HUDEP-2 (cell line): ENCODE results near the gene RPRD1B.

ENCODE experiments used
- DNase-seq, 76 experiments: peaks; one replicate each; lab custom pipeline; 2025; ENCODE audit not compliant: unreplicated experiment in 76 of 76; lab: John Stamatoyannopoulos, UW

Gene RPRD1B

DNA sequence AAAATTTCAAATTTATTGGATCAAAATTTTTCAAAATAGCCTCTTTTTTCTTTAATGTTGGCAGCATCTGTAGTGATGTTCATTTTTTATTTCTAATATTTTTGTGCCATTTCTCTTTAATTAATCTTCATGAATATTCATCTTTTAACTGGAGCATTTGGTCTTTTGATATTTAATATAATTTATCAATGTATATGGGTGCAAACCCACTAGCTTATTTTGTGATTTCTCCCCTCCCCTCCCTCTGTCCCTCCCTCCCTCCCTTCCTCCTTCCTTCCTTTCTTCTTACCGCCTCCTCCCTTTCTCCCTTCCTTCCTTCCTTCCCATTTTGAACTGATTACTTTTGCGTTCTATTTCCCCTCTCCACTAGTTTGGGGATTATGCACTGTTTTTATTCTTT is 82.3 kb downstream of the RPRD1B start:
- no peak for DNase-seq

DNA sequence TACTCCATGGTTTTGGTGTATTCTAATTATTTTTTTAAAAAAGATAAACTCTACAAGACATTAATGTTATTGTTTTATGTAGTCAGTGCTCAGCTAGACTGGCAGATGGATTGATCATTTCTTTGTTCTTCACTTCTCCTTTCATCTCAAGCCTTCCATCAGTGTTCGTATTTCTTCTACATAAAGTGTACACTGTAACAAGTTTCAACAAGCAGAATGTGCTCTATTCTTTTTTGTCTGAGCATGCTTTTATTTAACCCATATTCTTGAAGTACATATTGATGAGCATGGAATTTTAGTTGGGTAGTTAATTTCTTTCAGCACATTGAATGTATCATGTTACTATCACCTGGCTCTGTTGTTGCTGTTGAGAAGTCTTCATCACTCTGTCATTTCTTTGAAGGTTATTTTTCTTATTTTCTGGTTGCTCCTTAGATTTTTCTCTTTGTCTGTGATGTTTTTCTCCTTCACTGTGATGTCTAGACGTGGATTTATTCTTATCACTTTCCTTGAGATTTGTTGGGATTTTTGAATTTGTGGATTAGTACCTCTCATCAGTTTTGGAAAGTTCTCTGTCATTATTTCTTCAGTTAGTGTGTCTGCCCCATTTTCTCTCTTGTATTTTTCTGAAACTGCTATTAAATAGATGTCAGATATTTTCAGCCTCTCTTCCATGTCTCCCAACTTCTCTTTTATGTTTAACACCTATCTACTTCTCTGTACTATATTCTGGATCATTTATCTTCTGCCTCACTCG is 83.0 kb downstream of the RPRD1B start:
- DNase-seq: no peak

DNA sequence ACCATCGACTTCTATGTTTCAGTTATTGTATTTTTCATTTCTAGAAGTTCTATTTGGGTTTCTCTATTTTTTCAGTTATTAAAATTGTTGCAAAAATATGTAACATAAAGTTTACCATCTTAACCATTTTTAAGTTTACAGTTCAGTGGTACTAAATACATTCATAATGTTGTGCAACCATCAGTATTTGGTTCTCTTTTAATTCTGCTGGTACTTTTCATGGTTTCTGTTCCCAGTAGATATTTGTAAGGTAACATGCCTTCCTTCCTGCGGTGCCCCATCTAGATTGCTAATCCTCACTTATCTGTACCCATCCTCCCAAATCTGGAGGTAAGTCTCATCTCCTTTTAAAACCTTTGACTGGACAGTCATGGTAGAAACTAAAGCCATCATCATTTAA is 83.7 kb downstream of the RPRD1B start:
- no peak for DNase-seq

DNA sequence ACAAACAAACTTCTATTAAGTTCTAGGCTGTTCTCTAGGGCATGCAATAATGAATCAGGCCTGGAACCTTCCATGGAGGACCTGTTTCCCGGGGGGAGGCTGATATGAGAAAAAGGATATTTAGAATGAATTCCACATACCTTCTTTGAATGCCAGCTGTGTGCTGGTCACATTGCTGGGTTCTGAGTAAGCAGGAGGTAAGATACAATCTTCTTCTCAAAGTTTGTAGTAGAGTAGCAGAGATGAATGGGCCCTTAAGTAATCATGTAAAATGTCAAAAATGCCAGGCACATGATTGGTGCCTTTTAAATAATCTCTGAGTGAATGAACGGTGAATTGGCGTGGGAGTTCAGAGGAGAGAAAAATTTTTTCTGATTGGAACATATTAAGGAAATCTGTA is 84.1 kb downstream of the RPRD1B start:
- DNase-seq: no peak

DNA sequence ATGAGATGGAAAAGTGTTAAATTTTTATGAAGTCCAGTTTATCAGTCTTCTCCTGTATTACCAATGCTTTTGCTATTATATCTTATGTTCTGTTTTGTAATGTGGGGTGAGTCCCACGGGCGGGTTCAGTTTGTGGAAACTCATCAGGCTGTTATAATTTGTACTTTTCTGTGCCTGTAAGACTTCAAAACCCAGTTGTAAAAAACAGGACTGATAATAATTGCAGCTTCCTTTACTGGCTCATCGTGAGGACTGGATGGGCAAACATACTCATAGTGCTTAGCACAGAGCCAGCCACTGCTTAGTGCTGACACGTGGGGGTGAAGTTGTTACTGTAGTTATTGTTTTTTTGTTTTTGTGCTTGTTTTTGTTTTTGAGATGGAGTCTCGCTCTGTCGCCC is 85.9 kb downstream of the RPRD1B start:
- no peak for DNase-seq

DNA sequence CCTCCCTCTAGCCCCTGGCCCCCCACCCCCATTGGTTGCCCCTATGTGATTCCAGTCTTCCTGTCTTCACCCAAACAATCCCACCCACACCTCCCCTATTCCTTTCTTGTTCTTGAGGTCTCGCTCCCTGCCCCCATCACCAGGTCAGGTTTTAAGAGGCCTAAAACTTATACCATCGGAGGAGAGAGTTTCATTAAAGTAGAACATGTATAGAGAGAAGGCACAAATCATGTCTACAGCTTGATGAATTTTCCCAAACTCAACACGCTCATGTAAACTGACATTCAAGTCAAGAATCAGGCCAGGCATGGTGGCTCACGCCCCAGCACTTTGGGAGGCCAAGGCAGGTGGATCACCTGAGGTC is 87.1 kb downstream of the RPRD1B start:
- DNase-seq: no peak

DNA sequence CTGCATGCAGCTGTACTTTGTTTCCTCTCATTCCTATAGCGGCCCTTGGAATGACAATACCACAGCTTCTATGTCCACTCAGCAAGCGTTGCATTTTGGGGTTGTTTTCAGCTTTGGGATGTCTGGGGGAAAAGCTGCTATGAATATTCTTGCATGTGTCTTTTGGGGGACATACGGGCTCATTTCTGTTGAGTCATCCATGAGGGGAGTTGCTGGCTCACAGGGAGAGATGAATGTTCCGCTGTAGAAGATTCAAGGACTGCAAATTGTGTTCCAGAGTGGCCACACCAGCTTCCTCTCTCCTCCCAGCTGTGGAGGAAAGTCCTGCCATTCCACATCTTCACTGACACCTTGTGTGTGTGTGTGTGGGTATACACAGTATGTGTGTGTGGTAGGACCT is 88.2 kb downstream of the RPRD1B start:
- no peak for DNase-seq

DNA sequence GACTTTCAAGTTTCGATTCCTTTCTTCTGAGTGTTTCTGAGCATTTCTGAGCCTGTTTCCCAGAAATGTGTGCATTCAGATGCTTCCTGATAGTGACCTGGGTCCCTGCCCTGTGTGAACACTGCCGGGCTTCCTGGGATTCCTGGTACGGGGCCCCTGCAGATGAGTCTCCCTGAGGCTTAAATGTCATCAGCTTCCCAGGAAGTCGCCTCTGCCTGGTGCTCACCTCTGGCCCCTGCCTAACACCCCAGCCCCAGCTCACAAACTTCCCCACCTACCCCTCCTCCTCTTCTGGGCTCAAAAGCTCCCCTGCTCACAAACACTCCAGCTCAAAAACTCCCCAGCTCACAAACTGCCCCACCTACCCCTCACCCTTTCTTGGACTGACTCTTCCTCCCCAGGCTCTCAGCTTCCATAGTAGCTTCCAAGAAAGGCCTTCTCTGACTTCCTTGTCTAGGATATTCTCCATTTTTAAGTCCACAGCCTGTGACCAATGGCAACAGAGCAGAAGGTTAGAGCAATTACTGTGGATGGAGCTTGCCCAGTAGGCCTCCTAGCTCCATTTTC is 89.6 kb downstream of the RPRD1B start:
- peak in 9 of 76 experiments; percentile 4 to 28 (median 17) for DNase-seq

DNA sequence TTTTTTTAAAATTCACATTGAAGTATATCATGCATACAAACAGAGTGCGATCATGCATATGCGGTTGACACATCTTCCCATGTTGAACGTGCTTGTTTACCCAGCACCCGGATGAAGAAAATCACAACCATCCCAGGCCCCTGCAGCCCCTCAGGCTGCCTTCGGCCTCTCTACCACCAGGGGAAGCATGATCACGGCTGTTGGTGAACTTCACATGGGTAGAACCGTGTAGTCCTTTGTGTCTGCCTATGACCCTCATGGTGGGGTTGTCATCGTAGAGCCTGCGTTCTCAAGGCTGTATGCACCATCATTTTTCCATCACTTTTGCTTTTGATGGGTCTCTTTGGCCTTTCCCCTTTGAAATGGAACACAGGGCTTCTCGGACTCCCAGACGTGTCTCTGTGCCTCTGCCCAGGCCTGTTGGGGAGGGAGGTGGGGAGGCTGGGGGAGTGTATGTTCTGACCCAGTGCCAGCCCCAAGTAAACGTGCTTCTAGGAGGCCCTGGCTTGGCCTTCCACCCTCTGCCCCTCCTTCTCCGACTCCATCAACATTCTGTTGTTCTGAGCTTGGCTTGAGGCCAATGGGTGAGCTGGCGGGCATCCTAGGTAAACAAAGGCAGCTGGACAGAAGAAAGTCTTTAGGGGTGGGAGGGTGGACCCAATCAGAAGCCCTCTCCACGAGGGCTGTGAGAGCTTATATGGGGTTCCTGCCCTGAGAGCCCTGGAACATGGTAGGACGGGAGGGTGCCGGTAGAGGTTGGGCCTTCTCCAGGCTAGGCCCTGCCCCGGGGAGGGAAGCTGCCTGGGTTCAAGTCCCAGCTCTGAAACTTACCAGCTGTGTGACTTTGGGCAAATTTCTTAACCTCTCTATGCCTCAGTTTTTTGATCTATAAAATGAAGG is 91.9 kb downstream of the RPRD1B start:
- DNase-seq: no peak

DNA sequence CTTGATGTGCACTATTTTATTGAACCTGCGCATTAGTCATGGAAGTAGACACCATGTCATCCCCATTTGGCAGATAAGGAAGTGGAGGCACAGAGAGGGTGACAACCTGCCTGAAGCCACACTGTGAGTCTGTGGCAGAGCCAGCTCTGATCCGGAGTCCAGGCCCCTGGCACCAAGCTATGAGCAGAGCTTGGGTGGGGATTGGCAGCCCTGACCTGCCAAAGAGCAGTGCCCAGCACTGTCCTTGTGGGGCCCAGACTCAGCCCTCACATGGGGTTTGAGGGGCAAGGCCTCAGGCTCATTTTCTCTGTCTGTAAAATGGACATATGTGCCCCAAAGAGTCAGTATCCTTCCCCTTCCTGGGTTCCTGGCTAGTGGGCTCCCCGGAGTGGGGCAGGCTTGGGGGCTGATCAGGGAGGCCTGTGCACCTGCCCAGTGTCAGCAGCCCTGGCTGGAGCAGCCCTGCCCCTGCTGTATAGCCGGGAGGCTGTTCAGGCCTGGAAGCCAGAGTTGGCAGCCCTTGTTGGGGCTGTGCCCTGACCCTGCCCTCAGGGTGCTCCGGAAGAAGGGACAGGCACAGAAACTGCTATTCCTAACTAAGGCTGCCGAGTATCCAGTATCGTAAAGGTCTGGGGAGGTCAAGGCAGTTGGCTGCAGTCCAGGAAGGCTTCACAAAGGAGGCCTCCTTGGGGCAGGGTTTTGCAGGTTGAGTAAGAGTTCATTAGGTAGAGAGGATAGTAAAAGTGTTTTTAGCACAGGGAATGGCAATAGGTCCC is 92.8 kb downstream of the RPRD1B start:
- DNase-seq: no peak

DNA sequence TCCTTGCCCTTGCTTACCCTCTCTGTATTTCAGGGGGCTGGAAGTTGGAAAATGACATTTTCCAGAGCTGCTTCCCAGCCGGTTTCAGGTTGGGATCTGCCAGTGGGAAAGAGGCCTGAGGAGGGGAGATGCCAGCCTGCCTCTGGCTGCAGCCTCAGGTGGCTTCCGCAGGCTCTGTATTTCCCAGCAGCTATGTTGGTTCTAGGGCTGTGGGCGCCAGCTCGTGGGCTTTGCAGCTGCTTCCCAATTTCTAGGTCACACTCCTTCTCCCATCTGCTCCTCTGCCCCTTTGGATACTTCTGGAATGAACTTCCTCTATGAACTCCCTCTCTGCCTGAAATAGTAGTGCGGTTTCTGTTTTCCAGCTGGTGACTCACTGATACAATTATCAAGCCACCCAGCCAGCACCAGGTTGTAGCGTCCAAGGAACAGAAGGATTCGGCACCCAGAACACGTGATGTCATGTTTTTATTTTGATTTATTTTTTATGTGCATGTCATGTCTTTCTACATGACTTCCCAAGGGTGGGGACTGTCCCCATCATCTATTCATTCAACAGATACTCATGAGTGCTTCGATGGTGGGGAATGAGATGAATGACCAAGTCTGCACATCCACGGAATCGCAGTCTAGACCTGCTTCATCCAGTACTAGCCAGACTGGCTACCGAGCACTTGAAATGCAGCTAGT is 93.5 kb downstream of the RPRD1B start:
- DNase-seq: peak in 4 of 76 experiments; percentile 7 to 30 (median 26)

DNA sequence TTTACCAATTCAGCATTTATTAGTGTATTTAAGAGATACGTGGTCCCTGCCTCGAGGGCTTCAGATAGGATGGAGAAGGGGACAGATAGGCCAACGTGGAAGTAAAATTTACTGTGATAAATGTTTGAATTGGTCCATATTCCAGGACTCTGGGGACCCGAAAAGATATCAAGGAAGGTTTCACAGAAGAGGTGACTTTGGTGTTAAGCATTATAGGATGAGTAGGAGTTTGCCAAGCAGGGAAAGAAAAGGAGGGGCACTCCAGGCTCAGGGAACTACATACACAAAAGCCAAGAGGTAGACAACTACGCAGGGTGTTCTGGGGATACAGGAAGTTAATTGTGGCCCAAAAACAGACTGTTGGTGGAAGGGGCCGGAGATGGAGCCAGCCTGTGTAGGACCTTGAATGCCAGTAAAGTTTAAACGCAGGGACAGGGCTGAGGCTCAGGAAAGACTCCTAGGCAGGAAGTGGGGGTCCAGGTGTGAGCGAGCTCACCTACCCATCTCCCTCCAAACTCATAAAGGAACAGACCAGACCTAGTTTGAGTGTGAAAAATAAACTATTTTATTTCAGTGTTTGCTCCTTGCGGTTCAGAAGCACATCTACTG is 94.5 kb downstream of the RPRD1B start:
- DNase-seq: no peak

DNA sequence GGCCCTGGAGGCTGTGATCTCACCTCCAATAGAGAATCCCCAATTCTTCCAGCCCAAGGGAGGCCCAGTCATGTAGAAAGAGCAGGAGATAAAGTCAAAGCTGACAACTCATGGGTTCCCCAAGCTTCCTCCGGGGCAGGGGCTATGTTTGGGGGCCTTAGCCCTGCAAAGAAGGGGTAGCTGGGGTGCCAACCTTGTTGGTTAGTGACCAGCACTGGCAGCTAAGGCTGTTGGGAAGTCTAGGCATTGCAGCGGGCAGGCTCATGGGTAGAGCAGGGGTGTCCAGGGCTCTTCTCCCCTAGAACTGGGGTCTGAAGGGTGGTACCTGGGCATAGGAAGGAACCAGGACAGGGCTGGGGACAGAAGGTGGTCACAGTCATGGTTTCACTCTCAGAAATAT is 95.1 kb downstream of the RPRD1B start:
- DNase-seq: no peak

DNA sequence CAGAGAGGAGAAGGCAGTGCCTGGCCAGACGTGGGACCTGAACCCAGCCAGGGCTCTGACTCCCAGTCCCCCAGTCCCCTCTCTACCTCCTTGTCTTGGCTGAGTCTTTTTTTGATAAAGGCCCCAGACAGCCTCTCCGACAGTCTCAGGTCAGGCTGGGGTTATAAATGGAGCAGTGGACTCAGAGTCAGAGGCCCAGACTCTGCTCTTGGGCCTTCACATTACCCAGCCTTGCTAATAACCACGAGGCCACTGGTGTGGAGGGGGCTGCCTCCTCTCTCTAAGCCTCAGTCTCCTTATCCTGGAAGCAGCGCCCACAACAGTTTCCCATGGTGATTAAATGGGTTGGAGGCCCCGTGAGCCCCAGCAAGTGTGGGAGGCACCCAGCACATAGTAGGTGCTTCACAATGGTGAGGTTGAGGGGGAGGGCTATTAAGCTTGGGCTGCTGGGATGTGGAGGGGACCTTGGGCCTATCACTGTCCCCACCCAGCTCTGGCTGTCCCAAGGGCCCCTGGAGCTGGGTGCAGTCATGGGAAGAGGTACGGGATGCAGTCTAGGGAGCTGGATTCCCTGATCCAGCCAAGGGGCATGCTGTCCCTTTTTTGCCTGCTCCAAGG is 95.8 kb downstream of the RPRD1B start:
- DNase-seq: no peak

DNA sequence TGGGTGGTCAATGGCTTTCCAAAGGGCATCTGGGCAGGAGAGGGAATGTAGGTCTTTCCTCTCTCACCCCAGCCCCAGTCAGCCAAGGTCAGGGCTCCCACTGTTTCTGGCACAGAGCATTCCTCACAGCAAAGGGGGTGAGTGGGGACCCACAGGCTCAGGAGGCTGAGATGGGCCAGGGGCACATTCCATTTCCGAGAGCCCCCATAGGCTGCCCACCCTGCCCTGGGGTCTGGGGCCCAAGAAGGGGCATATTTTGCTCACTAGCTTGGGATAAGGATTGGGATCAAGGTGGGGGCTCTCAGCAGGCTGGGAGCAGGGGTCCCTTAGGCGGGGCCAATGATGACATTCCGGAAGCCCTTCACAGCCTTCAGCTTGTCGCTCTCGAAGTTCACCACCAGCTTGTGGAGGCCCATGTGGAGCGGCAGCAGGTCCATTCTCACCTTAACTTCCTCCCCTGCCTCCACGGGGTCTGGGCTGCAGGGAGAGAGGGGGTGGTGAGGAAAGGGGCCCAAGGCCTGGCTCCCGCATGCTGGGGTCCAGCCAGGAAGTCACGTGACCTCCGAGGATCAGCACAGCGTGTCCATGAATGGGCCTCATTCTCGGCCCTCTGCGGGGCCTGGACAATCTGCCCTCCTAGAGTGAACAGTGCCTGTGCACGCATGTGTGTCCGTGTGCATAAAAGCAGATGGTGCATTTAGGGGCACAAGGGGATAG is 96.5 kb downstream of the RPRD1B start:
- no peak for DNase-seq

DNA sequence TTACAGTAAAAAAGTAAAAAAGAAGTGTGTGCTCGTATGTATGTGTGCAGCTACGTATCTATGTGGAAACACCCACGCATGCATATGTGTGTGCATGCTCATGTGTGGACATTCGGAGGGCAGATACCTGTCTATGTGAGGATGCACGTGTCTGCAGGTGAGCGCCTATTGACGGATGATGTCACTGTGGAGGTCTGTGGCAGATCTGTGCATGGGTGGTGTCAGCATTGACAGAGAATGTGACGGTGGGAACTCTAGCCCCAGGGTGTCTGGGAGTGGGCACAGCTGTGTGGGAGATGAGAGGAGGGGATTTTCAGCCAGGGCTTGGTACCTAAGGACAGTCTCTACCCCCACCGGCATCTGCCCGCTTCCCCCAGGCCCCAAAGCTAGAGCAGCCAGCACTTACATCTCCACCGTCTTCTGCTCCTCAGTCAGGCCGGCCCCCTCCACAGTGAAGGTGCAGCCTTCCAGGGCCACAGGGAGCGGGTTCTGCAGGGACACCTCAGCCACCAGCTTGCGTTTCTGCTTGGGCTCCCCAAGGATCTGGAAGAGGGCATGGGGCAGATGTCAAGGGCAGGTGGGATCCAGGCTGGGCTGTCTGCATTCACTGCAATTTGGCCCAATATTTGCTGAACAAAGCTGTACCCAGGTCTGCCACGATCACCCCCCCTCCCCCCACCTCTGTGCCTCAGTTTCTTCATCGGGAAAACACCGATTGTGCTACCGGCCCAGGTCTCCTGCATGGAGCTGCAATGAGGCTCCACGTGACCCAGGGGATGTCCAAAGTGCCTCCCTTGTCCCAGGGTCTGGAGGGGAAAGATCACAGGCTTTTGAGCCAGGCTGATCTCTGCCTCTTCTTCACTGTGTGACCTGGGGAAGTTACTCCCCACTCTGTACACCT is 97.4 kb downstream of the RPRD1B start:
- no peak for DNase-seq

DNA sequence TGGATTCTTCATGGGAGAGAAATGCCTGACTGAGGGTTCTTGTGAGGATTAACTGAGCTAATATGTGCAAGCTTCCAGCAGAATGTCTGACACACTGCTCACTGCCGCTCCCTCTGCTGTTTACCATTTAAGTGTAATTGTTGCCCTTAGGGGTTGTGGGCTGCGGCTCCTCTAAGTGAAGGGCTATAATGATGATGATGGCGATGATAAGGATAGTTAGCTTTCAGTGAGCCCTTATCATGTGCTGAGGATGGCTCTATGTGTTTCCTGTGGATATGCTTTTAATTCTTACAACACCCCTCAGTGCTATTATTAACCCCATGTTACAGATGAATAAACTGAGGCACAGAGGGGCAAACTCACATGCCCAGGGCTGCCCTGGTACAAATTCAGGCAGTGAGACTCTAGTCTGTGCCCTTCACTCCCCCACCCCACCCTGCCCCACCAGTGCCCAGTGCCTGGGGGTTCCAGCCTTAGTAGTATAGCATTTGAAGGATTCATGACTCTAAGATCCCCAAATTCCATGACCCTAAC is 98.1 kb downstream of the RPRD1B start:
- no peak for DNase-seq
